Tibial artery (tissue), 4 donors: Measurements from ENCODE around the gene TCFL5.

Experiments
- DNase-seq, 2 donors: peaks; one replicate each; pipeline ENCODE4 v3.0.0-alpha.2; 2019
- H3K27ac ChIP-seq, 2 donors: fragments of 200-600 bp; sonication (generic) in 1 of 2; 1 replicate in 1 of 2; 2 replicates in 1 of 2; pipeline ENCODE4 v1.5.1; 2018 to 2019; ENCODE audit warnings: mild to moderate bottlenecking in 1 of 2
- H3K27me3 ChIP-seq, 2 donors: fragments of 200-600 bp; sonication (generic) in 1 of 2; one replicate each; pipeline versions ENCODE4 v1.5.1 to v1.6.0; 2016 to 2019
- H3K36me3 ChIP-seq, 3 donors: fragments of 200-600 bp; sonication (generic) in 2 of 3; one replicate each; pipeline ENCODE4 v1.5.1; 2016 to 2019; ENCODE audit warnings: mild to moderate bottlenecking in 2 of 3
- H3K4me1 ChIP-seq, 4 donors: fragments of 200-600 bp; sonication (generic) in 2 of 4; 1 replicate in 3 of 4; 2 replicates in 1 of 4; pipeline ENCODE4 v1.5.1; 2016 to 2019
- H3K4me3 ChIP-seq, 2 donors: fragments of 200-600 bp; sonication (generic) in 1 of 2; 1 replicate in 1 of 2; 2 replicates in 1 of 2; pipeline ENCODE4 v1.5.1; 2018 to 2019; ENCODE audit warnings: mild to moderate bottlenecking in 2 of 2
- H3K9me3 ChIP-seq, 3 donors: fragments of 200-600 bp; sonication (generic) in 1 of 3; one replicate each; pipeline ENCODE4 v1.5.1; 2016 to 2019
- CTCF ChIP-seq, 2 experiments: fragments of 200-600 bp in 1 of 2; fragments of 450-650 bp in 1 of 2; IDR thresholded peaks; one replicate each; pipeline ENCODE4 v1.5.1; 2017 to 2019; ENCODE audit warnings: antibody characterized with exemption in 2 of 2, mild to moderate bottlenecking in 1 of 2, moderate library complexity in 1 of 2
- intact Hi-C: fragments of 100-400 bp; cut with DNase I; formaldehyde crosslinking; loops from one replicate; pipeline ENCODE4 v1.15.0; 2023; ENCODE audit warnings: low total_unique reads

TCFL5 gene

DNA sequence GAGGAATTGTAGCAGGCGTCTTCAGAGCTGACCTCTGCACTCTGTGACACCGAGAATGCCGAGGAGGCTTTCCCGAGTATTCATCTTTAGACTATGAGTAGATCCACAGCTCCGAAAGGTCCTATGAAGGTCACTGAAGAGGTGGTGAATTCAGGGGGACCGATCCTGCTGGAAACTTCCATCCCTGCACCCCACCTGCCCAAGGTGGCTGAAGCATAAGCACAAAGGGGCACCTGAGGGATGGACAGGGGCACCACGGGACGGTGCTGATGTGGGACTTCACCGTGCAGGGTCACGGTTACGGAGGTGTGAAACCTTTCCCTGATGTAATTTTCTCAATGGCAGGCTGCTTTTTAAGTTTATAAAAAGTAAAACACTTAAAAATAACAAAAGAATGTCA is 40.3 kb upstream of the TCFL5 start:
- Histone ChIP-seq H3K4me1 (peaks cover 0 to 37% (median 18%) of the 10 kb centered on the region in 4 donors), H3K27ac (no peak overlapping the region), H3K27me3 (no peaks in the 10 kb centered on the region), H3K4me3 (no peak overlapping the region), H3K36me3 (peaks cover 43 to 64% (median 63%) of the 10 kb centered on the region in 3 donors), H3K9me3 (no peaks in the 10 kb centered on the region)
- intact Hi-C loops = loop anchor here (5.0 kb wide), 1 partner anchor 105 kb away; the partner anchor contains the start of gene BHLHE23
- no peak for TF ChIP-seq CTCF (IDR thresholded peaks at IDR 0.05)
- no peak for DNase-seq

DNA sequence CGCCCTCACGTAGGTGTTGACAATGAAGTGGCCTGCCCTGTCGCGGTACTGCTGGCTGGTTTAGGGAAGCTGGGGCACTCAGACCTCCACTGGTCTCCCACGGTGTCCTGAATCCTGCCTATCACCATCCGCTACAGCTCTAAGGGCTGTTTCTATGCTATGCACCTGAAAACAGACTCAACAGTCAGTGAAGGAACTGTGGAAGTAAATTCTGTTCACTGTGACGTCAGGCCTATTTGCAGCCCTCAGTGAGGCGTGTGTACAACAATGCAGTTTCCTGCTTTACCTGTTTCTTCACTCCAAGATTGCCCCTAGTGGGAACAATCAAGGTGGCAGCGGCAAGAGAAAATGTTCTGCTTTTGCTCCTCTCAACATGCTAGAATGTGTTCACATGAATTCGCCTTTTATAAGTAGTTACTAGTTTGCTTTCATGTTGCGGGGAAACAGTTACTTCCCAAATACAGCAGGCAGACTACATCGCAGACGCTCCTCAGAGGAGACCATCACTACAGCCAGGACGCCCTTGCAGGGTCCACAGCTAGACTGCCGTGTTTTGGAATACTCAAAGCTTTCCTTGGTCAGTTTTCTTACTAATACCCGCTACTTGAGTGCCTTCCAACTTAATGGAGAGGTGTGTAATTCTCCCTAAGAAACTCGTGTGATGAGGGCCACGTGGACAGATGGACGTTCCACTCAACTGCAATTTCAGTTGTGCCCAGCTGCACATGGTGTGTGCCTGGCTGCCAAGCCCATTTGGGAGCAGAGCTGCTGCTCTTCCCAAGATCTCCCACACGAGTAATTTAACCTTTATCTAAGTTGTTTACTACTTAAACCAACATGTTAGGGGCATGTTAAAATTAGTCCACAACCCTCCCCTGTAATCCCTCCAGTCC is 39.3 kb upstream of the TCFL5 start:
- H3K4me3 ChIP-seq = no peak overlapping the region
- peaks cover 42 to 64% (median 60%) of the 10 kb centered on the region in 3 donors for H3K36me3 ChIP-seq
- intact Hi-C loops = loop anchor here (5.0 kb wide), 1 partner anchor 106 kb away; the partner anchor contains the start of gene BHLHE23
- DNase-seq = no peak
- H3K27ac ChIP-seq = no peak overlapping the region
- H3K9me3 ChIP-seq = no peaks in the 10 kb centered on the region
- no peak for TF ChIP-seq CTCF (IDR thresholded peaks at IDR 0.05)
- peaks cover 0 to 37% (median 18%) of the 10 kb centered on the region in 4 donors for H3K4me1 ChIP-seq
- H3K27me3 ChIP-seq = no peaks in the 10 kb centered on the region

- TF ChIP-seq CTCF (IDR thresholded peaks at IDR 0.05) = peak; percentile 88 to 93
- peaks cover 0 to 37% (median 18%) of the 10 kb centered on the region in 4 donors for H3K4me1 ChIP-seq
- H3K27ac ChIP-seq = no peak overlapping the region
- H3K36me3 ChIP-seq = peaks cover 40 to 64% (median 60%) of the 10 kb centered on the region in 3 donors
- DNase-seq = peak; percentile 71 to 84
- no peak overlapping the region for H3K4me3 ChIP-seq
- no peaks in the 10 kb centered on the region for H3K9me3 ChIP-seq
- no peaks in the 10 kb centered on the region for H3K27me3 ChIP-seq
- intact Hi-C loops = loop anchor here (5.0 kb wide), 1 partner anchor 107 kb away; the partner anchor contains the start of gene BHLHE23
These were observed 38.5 kb upstream of the TCFL5 start for GRCh38 chr20:62900052-62900691.

DNA sequence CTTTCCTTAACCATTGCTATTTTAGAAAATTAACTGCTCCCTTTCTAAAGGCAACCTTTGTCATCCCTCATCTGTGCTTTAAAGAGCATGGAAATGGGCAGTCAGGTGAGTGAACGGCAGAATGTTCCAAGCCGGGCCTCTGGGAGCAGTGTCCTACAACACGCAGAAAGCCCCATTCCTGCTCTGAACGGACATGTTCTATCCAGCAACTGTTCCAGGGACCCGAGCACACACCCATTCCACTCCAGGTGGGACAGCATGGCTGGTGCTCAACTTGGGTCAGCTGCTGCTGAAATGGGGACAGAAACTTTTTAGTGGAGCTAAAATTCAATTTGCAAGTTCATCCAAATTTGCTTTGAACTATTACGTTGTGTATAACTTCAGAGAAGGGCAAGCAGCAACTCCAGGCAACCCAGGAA is 38.0 kb upstream of the TCFL5 start:
- Histone ChIP-seq H3K27ac (no peak overlapping the region), H3K27me3 (no peaks in the 10 kb centered on the region), H3K9me3 (no peaks in the 10 kb centered on the region), H3K4me1 (peaks cover 0 to 37% (median 18%) of the 10 kb centered on the region in 4 donors), H3K36me3 (peaks cover 38 to 64% (median 60%) of the 10 kb centered on the region in 3 donors), H3K4me3 (no peak overlapping the region)
- TF ChIP-seq CTCF (IDR thresholded peaks at IDR 0.05) = no peak
- intact Hi-C loops = loop anchor here (5.0 kb wide), 1 partner anchor 108 kb away; the partner anchor contains the start of gene BHLHE23
- DNase-seq = no peak

DNA sequence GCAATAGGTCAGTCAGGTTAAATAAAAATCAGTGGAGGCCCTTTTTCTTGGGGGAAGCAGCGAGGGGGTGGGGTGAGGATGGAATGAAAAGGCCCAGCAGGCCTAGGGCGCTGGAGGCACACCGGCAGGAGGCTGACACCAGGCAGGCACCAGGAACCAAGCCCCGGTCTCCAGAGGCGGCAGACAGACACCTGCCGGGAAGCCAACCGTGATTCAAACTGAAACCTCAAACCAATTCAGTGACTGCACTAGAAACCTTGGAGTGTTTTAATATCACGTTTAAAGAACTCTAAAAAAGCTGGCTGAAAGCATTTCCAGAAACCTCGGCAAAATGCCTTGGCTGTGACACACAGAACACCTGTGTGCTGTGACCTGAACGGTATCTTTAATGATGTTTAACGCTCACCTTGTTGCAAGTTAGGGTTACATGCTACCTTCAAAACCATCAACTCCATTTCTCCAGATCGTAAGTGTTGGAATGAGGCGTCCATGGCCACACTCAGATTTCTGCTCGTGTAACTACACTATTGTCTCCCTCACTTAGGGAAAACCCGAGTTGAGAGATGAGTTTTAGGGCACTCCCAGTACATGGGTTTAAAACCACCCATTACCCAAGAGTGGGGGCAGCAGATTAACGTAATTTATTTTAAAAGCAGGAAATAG is 37.5 kb upstream of the TCFL5 start:
- Histone ChIP-seq H3K36me3 (peaks cover 38 to 64% (median 60%) of the 10 kb centered on the region in 3 donors), H3K4me1 (peaks cover 0 to 37% (median 18%) of the 10 kb centered on the region in 4 donors), H3K4me3 (no peak overlapping the region), H3K27ac (no peak overlapping the region), H3K9me3 (no peaks in the 10 kb centered on the region), H3K27me3 (no peaks in the 10 kb centered on the region)
- no peak for TF ChIP-seq CTCF (IDR thresholded peaks at IDR 0.05)
- intact Hi-C loops = no loop called here
- peak in 1 of 2 donors; percentile 58 for DNase-seq
